ENCODE data around the gene SRRM3.

GRCh38 chr7:76193883-76194282, 7.8 kb upstream of the SRRM3 start:
- no peak for TF ChIP-seq CTCF (IDR thresholded peaks at IDR 0.05)
- TF ChIP-seq POLR2AphosphoS5 (IDR thresholded peaks at IDR 0.05) = no peak

Measured in gastroesophageal sphincter (tissue), 3 donors.